HepG2 (cell line): ENCODE results near the gene REC114. TPM values are rescaled to one million over a fixed set of nuclear protein-coding genes. Genes with fewer than 3 reads are reported as not detected.

ENCODE experiments used
- ATAC-seq: fragments of 200-7000 bp; cut with Tn5 transposase; 3 replicates; pipeline ENCODE4 v1.9.1; 2020; ENCODE audit warnings: mild to moderate bottlenecking, moderate library complexity
- BruUV-seq: library from RNA; stranded (reverse); fragments of 400-500 nt; replicated peaks from 2 replicates; lab custom pipeline; 2021; lab: Mats Ljungman, UMichigan
- CTCF ChIA-PET: fragments of 300-600 bp; formaldehyde crosslinking; extraction: SDS; loops from one replicate; lab custom pipeline; 2021; ENCODE audit warnings: low total read pairs, inconsistent platforms, low intra/inter-chr PET ratio; lab: Yijun Ruan, JAX
- POLR2A ChIA-PET: fragments of 350-600 bp; sonication (Branson Sonifier 250); formaldehyde crosslinking; loops from one replicate; lab custom pipeline; 2020; ENCODE audit warnings: antibody characterized with exemption, inconsistent platforms; lab: Yijun Ruan, JAX
- DNase-seq: peaks from one replicate; pipeline ENCODE4 v3.0.0-alpha.2; 2015; ENCODE audit warnings: low spot score
- FAIRE-seq: peaks from 3 replicates; lab custom pipeline; 2011; peaks lifted over from hg19 to GRCh38; lab: Jason Lieb, UNC
- H2AFZ ChIP-seq: one replicate; pipeline ENCODE4 v1.6.1; 2011; ENCODE audit warnings: low read length, inconsistent platforms
- H3K27ac ChIP-seq: fragments of 300-600 bp; 3 replicates; pipeline ENCODE4 v1.8.0; 2011; ENCODE audit warnings: mixed run types, mild to moderate bottlenecking, mixed read lengths, low read length, inconsistent platforms; ENCODE audit not compliant: insufficient read depth; ENCODE audit errors: extremely low read length
- H3K27me3 ChIP-seq, 2 experiments: fragments of 200-600 bp in 1 of 2; 2 replicates in 1 of 2; 3 replicates in 1 of 2; pipeline versions ENCODE4 v1.6.0 to v1.8.0; 2011; ENCODE audit warnings: low read length in 2 of 2, mild to moderate bottlenecking in 2 of 2, moderate library complexity in 2 of 2, inconsistent platforms in 1 of 2; ENCODE audit not compliant: insufficient read depth in 2 of 2, control insufficient read depth in 1 of 2
- H3K36me3 ChIP-seq, 2 experiments: fragments of 200-600 bp in 1 of 2; replicated peaks in 1 of 2; 2 replicates in 1 of 2; 3 replicates in 1 of 2; pipeline versions ENCODE4 v1.5.1 to v1.8.0; 2011; ENCODE audit warnings: low read length in 2 of 2, inconsistent platforms in 1 of 2; ENCODE audit not compliant: insufficient read depth in 2 of 2, control insufficient read depth in 1 of 2
- H3K4me1 ChIP-seq: 2 replicates; pipeline ENCODE4 v1.5.1; 2012; ENCODE audit warnings: low read length, inconsistent platforms; ENCODE audit not compliant: insufficient read depth
- H3K4me2 ChIP-seq: 2 replicates; pipeline ENCODE4 v1.6.0; 2011; ENCODE audit warnings: low read depth, low read length, inconsistent platforms
- H3K4me3 ChIP-seq, 3 experiments: fragments of 200-600 bp in 1 of 3; sonication (generic), shearing (Covaris generic) in 1 of 3; replicated peaks in 1 of 3; 2 replicates each; pipeline ENCODE4 v1.5.1; 2011 to 2016; ENCODE audit warnings: low read length in 3 of 3, inconsistent platforms in 2 of 3, low read depth in 2 of 3, mild to moderate bottlenecking in 2 of 3, control low read depth in 1 of 3, mixed read lengths in 1 of 3; ENCODE audit not compliant: insufficient read depth in 1 of 3
- H3K79me2 ChIP-seq: one replicate; pipeline ENCODE4 v1.6.1; 2011; ENCODE audit warnings: low read length, inconsistent platforms; ENCODE audit not compliant: insufficient read depth
- H3K9ac ChIP-seq: 2 replicates; pipeline ENCODE4 v1.6.0; 2011; ENCODE audit warnings: mild to moderate bottlenecking, low read depth, low read length, inconsistent platforms; ENCODE audit not compliant: insufficient read depth
- H3K9me3 ChIP-seq: 2 replicates; pipeline ENCODE4 v1.5.1; 2012; ENCODE audit warnings: mild to moderate bottlenecking, low read length
- H4K20me1 ChIP-seq: 2 replicates; pipeline ENCODE4 v1.6.0; 2011; ENCODE audit warnings: inconsistent platforms, mild to moderate bottlenecking, low read length, moderate library complexity; ENCODE audit not compliant: insufficient read depth
- DZIP1 ChIP-seq: sonication (generic); formaldehyde crosslinking; IDR thresholded peaks from 2 replicates; pipeline ENCODE4 v1.5.0; 2020; ENCODE audit warnings: mild to moderate bottlenecking, missing genetic modification reagents
- KAT8 ChIP-seq: IDR thresholded peaks from 2 replicates; pipeline ENCODE4 v1.6.1; 2016; ENCODE audit warnings: missing genetic modification reagents, missing compliant biosample characterization
- RELA ChIP-seq: sonication (generic); formaldehyde crosslinking; IDR thresholded peaks from 2 replicates; pipeline ENCODE4 v1.4.0; 2020; ENCODE audit warnings: missing genetic modification reagents
- SIN3B ChIP-seq: fragments of 150-350 bp; IDR thresholded peaks from 2 replicates; pipeline ENCODE4 v1.6.1; 2014; ENCODE audit warnings: low read length
- TIGD3 ChIP-seq: sonication (generic); formaldehyde crosslinking; IDR thresholded peaks from 2 replicates; pipeline ENCODE4 v1.5.1; 2020; ENCODE audit warnings: mild to moderate bottlenecking, missing genetic modification reagents, borderline replicate concordance
- ZFP1 ChIP-seq: IDR thresholded peaks from 2 replicates; pipeline ENCODE4 v1.6.1; 2016
- ZNF142 ChIP-seq: sonication (generic); formaldehyde crosslinking; IDR thresholded peaks from 2 replicates; pipeline ENCODE4 v1.4.0; 2020; ENCODE audit warnings: missing genetic modification reagents
- ZNF557 ChIP-seq: sonication (generic); formaldehyde crosslinking; IDR thresholded peaks from 2 replicates; pipeline ENCODE4 v1.4.0; 2020; ENCODE audit warnings: missing genetic modification reagents
- ZNF672 ChIP-seq: sonication (generic); formaldehyde crosslinking; IDR thresholded peaks from 2 replicates; pipeline ENCODE4 v1.8.1; 2022; ENCODE audit warnings: missing genetic modification reagents
- WGBS: methylation state at CpG from one replicate; pipeline ENCODE4 v1.1.6; 2017; ENCODE audit warnings: low lambda C conversion rate; 5-methylcytosine and 5-hydroxymethylcytosine counted together
- in situ Hi-C: cut with HindIII; loops from 2 replicates; pipeline ENCODE4 v1.10.0; 2017; ENCODE audit warnings: low pct_unique_long_range_greater_than_20kb; ENCODE audit not compliant: extremely low pct_ligation_motif_present
- intact Hi-C: fragments of 100-400 bp; cut with micrococcal nuclease; formaldehyde crosslinking; loops from one replicate; pipeline ENCODE4 v1.10.0; 2022; ENCODE audit not compliant: unreplicated experiment
- polyA plus RNA-seq, 8 experiments: library from polyadenylated mRNA; depleted of rRNA in 3 of 8; stranded (reverse) in 7 of 8; unstranded in 1 of 8; fragments of >200 nt; fragmentation: Illumina TruSeq in 4 of 8; extraction: Trizol in 4 of 8; gene quantifications; 2 replicates each; pipeline versions ENCODE4 v1.2.1 to v1.2.3, GENCODE V29; 2011 to 2016; ENCODE audit warnings: low read depth in 4 of 8, missing spikeins in 1 of 8, mixed read lengths in 1 of 8; ENCODE audit not compliant: insufficient read depth in 1 of 8
- total RNA-seq, 5 experiments: library from RNA; depleted of rRNA; stranded (reverse); fragments of >200 nt; fragmentation: Illumina TruSeq; extraction: Trizol; gene quantifications; 2 replicates each; pipeline ENCODE4 v1.2.3, GENCODE V29; 2016; ENCODE audit warnings: low read depth in 1 of 5
- TF ChIP-seq, protein P1 (sequence below): sonication (generic); formaldehyde crosslinking; IDR thresholded peaks from 2 replicates; pipeline ENCODE4 v1.4.0; 2020; ENCODE audit warnings: missing genetic modification reagents

Gene REC114
- total and polyA plus RNA-seq, 2 of the 13 experiments (the other 11 are each of a cell fraction or from before 2014, with no cell fraction given): not detected

GRCh38 chr15:73474785-73475184 lies 31.8 kb downstream of the REC114 start (continued):
- TF ChIP-seq ZNF142 (CRISPR knock-in tag): no peak

- no peaks in the 10 kb centered on the region for H3K9me3 ChIP-seq
- H3K4me3 ChIP-seq: no peak overlapping the region
- no peaks in the 10 kb centered on the region for H4K20me1 ChIP-seq
- 5% methylated on average over 7 of the region's 7 CpGs for WGBS
- H3K4me1 ChIP-seq: no peaks in the 10 kb centered on the region
- no peaks in the 10 kb centered on the region for H3K36me3 ChIP-seq
- H3K27ac ChIP-seq: no peak overlapping the region
- ChIA-PET POLR2A (no interaction called here), CTCF (no interaction called here)
- H3K79me2 ChIP-seq: no peaks in the 10 kb centered on the region
- intact Hi-C loops: no loop called here
- ATAC-seq (no peak), DNase-seq (no peak), FAIRE-seq (no peak)
- no TSS peak for BruUV-seq
- H3K4me2 ChIP-seq: no peak overlapping the region
- H2AFZ ChIP-seq: no peak overlapping the region
- in situ Hi-C loops: no loop called here
- H3K27me3 ChIP-seq: no peaks in the 10 kb centered on the region; a peak in 1 of 5 replicates
- H3K9ac ChIP-seq: no peak overlapping the region
- TF ChIP-seq SIN3B (no peak), KAT8 (no peak), RELA (CRISPR knock-in tag) (no peak), DZIP1 (no peak), TIGD3 (CRISPR knock-in tag) (no peak), ZFP1 (CRISPR knock-in tag) (no peak), ZNF672 (no peak), ZNF557 (CRISPR knock-in tag) (no peak)
- TF ChIP-seq, protein P1, sequence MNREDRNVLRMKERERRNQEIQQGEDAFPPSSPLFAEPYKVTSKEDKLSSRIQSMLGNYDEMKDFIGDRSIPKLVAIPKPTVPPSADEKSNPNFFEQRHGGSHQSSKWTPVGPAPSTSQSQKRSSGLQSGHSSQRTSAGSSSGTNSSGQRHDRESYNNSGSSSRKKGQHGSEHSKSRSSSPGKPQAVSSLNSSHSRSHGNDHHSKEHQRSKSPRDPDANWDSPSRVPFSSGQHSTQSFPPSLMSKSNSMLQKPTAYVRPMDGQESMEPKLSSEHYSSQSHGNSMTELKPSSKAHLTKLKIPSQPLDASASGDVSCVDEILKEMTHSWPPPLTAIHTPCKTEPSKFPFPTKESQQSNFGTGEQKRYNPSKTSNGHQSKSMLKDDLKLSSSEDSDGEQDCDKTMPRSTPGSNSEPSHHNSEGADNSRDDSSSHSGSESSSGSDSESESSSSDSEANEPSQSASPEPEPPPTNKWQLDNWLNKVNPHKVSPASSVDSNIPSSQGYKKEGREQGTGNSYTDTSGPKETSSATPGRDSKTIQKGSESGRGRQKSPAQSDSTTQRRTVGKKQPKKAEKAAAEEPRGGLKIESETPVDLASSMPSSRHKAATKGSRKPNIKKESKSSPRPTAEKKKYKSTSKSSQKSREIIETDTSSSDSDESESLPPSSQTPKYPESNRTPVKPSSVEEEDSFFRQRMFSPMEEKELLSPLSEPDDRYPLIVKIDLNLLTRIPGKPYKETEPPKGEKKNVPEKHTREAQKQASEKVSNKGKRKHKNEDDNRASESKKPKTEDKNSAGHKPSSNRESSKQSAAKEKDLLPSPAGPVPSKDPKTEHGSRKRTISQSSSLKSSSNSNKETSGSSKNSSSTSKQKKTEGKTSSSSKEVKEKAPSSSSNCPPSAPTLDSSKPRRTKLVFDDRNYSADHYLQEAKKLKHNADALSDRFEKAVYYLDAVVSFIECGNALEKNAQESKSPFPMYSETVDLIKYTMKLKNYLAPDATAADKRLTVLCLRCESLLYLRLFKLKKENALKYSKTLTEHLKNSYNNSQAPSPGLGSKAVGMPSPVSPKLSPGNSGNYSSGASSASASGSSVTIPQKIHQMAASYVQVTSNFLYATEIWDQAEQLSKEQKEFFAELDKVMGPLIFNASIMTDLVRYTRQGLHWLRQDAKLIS (CRISPR knock-in tag): no peak
Observed at GRCh38 chr15:73476704-73477216, 33.8 kb downstream of the REC114 start.
